ENCODE data around the gene C1orf226.
"Not testable (repeated sequence)": the region's sequence is repeated elsewhere in the genome, so short reads cannot be mapped to it uniquely, and the experiment has no call there.

Gene C1orf226

GRCh38 chr1:162407539-162407938, 26.0 kb downstream of the C1orf226 start:
- no peak for DNase-seq (ENCODE audit: low spot score)

- no peak for DNase-seq (ENCODE audit: low spot score)
Measured at GRCh38 chr1:162412002-162412401, 30.5 kb downstream of the C1orf226 start, which contains the start of gene SH2D1B. SH2D1B (minus strand) TSS chr1:162412136; CDS start chr1:162412016, 120 bp downstream.

DNA sequence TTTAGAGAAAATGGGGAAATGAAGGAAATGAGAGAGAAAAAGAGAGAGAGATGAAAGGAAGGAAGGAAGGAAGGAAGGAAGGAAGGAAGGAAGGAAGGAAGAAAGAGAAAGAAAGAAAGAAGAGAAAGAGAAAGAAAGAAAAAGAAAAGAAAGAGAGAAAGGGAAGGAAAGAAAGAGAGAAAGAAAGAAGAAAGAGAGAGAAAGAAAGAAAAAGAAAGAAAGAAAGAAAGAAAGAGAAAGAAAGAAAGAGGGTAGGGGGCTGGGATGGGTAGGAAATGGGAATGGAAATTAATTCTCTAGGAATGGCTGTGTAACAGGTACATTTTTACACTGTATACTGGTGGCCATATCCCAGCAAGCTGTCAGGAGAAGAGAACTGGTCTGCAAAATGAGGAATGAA, 34.7 kb downstream of the C1orf226 start:
- DNase-seq (ENCODE audit: low spot score), result no peak

- no peak for DNase-seq (ENCODE audit: low spot score)
Measured at GRCh38 chr1:162416909-162417308, 35.4 kb downstream of the C1orf226 start.

DNA sequence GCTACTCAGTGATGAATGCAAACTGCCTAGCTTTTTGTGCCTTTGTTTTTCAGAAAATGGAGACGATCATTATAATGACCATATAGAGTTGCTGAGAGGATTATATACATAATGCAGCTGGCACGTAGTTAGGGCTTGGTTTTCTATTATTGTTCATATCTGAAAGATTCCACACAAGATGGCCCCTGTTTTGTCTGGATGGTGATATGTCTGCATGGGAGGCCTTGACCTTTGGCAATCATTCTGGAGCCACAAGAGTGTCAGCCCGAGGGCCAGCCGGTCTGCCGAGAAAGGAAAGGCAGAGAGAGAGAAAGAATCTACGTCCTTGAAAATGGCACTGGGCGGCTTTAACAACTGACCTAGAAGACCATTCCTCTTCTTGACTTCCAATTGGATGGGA, 36.1 kb downstream of the C1orf226 start:
- no peak for DNase-seq (ENCODE audit: low spot score)

DNA sequence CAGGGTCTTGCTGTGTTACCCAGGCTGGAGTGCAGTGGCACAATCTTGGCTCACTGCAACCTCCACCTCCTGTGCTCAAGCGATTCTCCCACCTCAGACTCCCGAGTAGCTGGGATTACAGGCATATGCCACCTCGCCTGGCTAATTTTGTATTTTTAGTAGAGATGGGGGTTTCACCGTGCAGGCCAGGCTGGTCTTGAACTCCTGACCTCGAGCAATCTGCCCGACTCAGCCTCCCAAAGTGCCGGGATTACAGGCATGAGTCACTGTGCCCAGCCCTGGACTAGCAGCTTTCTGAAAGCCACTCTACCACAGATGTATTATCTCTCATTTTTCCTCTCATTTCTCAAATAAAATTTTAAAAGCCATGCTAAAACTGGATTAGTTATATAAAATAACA, 37.1 kb downstream of the C1orf226 start:
- DNase-seq (ENCODE audit: low spot score), result not testable (repeated sequence)

- not testable (repeated sequence) for DNase-seq (ENCODE audit: low spot score)
Measured at GRCh38 chr1:162419450-162419931, 38.0 kb downstream of the C1orf226 start.

DNA sequence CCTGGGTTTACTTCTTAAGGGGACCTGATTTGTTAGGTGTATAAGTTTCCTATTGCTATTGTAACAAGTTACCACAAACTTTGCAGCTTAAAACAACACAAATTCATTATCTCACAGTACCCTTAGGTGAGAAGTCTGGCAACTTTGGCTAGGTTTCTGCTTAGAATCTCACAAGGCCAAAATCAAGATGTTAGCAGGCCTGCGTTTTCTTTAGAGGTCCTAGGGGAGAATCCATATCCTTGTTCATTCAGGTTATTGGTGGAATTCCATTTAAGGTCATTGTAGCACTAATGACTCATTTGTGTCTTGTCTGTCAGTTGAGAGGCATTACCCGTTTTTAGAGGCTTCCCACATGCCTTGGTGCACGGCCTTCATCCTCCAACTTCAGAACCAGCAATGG, 38.6 kb downstream of the C1orf226 start:
- no peak for DNase-seq (ENCODE audit: low spot score)

DNA sequence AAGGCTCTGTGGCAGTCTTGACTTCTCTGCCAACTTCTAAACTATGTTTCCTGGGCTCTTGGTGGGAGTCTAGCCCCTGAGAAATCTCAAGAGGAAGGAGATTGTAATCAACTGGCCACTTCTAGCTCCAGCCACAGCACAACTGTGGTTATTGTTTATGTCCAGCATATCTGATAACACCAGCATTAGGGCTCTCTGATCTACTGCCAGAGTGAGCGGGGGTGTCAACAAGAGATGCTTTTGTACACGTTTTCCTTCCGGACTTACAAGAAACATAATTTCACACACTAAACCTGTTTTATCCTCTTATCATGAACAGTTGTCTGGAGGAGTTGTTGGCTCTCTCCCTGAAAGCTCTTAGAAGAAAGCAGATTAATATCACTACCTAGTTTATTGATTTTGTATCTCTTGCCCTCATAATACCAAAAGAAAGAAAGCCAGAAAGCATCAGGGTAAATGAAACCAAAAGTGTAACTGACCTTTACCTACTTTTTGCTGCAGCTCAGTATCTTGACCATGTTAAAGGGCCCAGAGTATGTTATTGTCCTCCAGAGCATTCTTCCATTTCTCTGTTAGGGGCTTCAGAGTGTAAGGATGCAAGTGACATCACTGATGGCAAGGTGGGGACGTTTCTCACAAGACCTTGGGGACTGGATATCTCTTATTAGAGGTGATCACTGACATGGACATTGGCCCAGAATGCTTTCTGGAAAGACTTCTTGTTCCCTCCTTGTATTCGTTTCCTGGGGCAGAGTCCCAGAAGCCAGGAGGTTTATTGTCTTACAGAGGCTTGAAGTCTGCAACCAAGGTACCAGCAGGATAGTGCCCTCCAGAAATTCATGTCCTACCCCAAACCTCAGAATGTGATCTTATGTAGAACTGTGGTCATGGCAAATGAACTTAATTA, 40.0 kb downstream of the C1orf226 start:
- DNase-seq (ENCODE audit: low spot score), result no peak

- no peak for DNase-seq (ENCODE audit: low spot score)
Measured at GRCh38 chr1:162422662-162423375, 41.3 kb downstream of the C1orf226 start.

DNA sequence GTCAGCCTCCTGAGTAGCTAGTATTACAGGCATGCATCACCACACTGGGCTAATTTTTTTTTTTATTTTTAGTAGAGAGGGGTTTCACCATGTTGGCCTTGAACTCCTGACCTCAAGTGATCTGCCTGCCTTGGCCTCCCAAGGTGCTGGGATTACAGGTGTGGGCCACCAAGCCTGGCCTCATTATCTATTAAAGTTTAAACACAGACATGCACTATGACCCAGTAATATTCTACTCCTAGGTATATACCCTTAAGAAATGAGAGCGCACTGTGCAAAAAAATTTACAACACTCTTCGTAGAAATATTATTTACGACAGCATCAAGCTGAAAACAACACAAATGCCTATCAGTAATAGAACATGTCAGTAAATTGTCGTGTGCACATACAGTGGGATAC, 49.1 kb downstream of the C1orf226 start:
- DNase-seq (ENCODE audit: low spot score), result no peak

GRCh38 chr1:162432977-162433713, 51.6 kb downstream of the C1orf226 start:
- not testable (repeated sequence) for DNase-seq (ENCODE audit: low spot score)
